CD14-positive monocyte (primary cell): ENCODE measurements around the gene SLC9A9. TPM values are rescaled to one million over a fixed set of nuclear protein-coding genes. Genes with fewer than 3 reads are reported as not detected.

ENCODE experiments used
- DNase-seq, 3 donors: peaks; one replicate each; pipeline ENCODE4 v3.0.0-alpha.2; 2011 to 2022
- H2AFZ ChIP-seq: 2 replicates; pipeline ENCODE4 v1.6.0; 2012; ENCODE audit warnings: mild to moderate bottlenecking, low read depth, low read length, inconsistent platforms; ENCODE audit not compliant: insufficient read depth, poor library complexity, severe bottlenecking
- H3K27ac ChIP-seq, 2 donors: 1 replicate in 1 of 2; 2 replicates in 1 of 2; pipeline ENCODE4 v1.5.1; 2012 to 2013; ENCODE audit warnings: low read length in 2 of 2, control low read depth in 1 of 2, inconsistent platforms in 1 of 2, low read depth in 1 of 2, mild to moderate bottlenecking in 1 of 2
- H3K27me3 ChIP-seq, 2 donors: one replicate each; pipeline versions ENCODE4 v1.6.0 to v1.6.1; 2011 to 2013; ENCODE audit warnings: low read length in 2 of 2; ENCODE audit not compliant: control insufficient read depth in 2 of 2, insufficient read depth in 2 of 2
- H3K36me3 ChIP-seq, 2 donors: replicated peaks in 1 of 2; 1 replicate in 1 of 2; 2 replicates in 1 of 2; pipeline versions ENCODE4 v1.5.1 to v1.6.1; 2012 to 2013; ENCODE audit warnings: low read length in 2 of 2, control low read depth in 1 of 2, inconsistent platforms in 1 of 2, mild to moderate bottlenecking in 1 of 2; ENCODE audit not compliant: insufficient read depth in 2 of 2, control insufficient read depth in 1 of 2
- H3K4me1 ChIP-seq, 2 donors: 1 replicate in 1 of 2; 2 replicates in 1 of 2; pipeline versions ENCODE4 v1.5.1 to v1.6.1; 2012 to 2013; ENCODE audit warnings: low read length in 2 of 2, control low read depth in 1 of 2, inconsistent platforms in 1 of 2, mild to moderate bottlenecking in 1 of 2, moderate library complexity in 1 of 2; ENCODE audit not compliant: insufficient read depth in 2 of 2, control insufficient read depth in 1 of 2
- H3K4me2 ChIP-seq: replicated peaks from 2 replicates; pipeline ENCODE3; 2012; ENCODE audit warnings: low read length, moderate library complexity, mild to moderate bottlenecking; ENCODE audit not compliant: poor library complexity, severe bottlenecking; ENCODE audit errors: extremely low read depth
- H3K4me3 ChIP-seq, 3 experiments: fragments of 200-600 bp in 1 of 3; sonication (generic) in 1 of 3; replicated peaks in 1 of 3; 1 replicate in 2 of 3; 2 replicates in 1 of 3; pipeline ENCODE4 v1.5.1; 2011 to 2013; ENCODE audit warnings: low read length in 3 of 3, mild to moderate bottlenecking in 3 of 3, control low read depth in 2 of 3, low read depth in 2 of 3, inconsistent platforms in 1 of 3, moderate library complexity in 1 of 3
- H3K79me2 ChIP-seq: 2 replicates; pipeline ENCODE4 v1.6.0; 2012; ENCODE audit warnings: mild to moderate bottlenecking, control low read depth, inconsistent platforms, low read length, moderate library complexity; ENCODE audit not compliant: insufficient read depth
- H3K9ac ChIP-seq: 2 replicates; pipeline ENCODE4 v1.6.0; 2017; ENCODE audit warnings: low read length, mild to moderate bottlenecking; ENCODE audit not compliant: insufficient read depth, poor library complexity, severe bottlenecking
- H3K9me3 ChIP-seq, 2 donors: replicated peaks in 1 of 2; 1 replicate in 1 of 2; 2 replicates in 1 of 2; pipeline versions ENCODE4 v1.5.1 to v1.6.1; 2012 to 2013; ENCODE audit warnings: low read length in 2 of 2, control low read depth in 1 of 2; ENCODE audit not compliant: control insufficient read depth in 1 of 2, insufficient read depth in 1 of 2
- H4K20me1 ChIP-seq: 2 replicates; pipeline ENCODE4 v1.6.0; 2012; ENCODE audit warnings: mild to moderate bottlenecking, low read length, control low read depth, moderate library complexity; ENCODE audit not compliant: insufficient read depth
- H3K27ac Mint-ChIP-seq, 7 donors: one replicate each; pipeline ENCODE4 v1.8.0; 2020; ENCODE audit warnings: mild to moderate bottlenecking in 7 of 7, mixed read lengths in 7 of 7, moderate library complexity in 6 of 7, inconsistent platforms in 2 of 7
- H3K27me3 Mint-ChIP-seq, 3 donors: one replicate each; pipeline ENCODE4 v1.8.0; 2021 to 2022; ENCODE audit warnings: low read depth in 3 of 3, mild to moderate bottlenecking in 3 of 3, mixed read lengths in 3 of 3, moderate library complexity in 3 of 3, inconsistent platforms in 1 of 3
- H3K36me3 Mint-ChIP-seq, 2 donors: one replicate each; pipeline ENCODE4 v1.8.0; 2020; ENCODE audit warnings: mixed read lengths in 2 of 2, inconsistent platforms in 1 of 2, mild to moderate bottlenecking in 1 of 2
- H3K4me1 Mint-ChIP-seq: one replicate; pipeline ENCODE4 v1.8.0; 2020; ENCODE audit warnings: mild to moderate bottlenecking, mixed read lengths
- H3K4me3 Mint-ChIP-seq, 2 donors: one replicate each; pipeline ENCODE4 v1.8.0; 2020; ENCODE audit warnings: mild to moderate bottlenecking in 2 of 2, mixed read lengths in 2 of 2, moderate library complexity in 1 of 2
- H3K9me3 Mint-ChIP-seq, 7 donors: one replicate each; pipeline ENCODE4 v1.8.0; 2020 to 2022; ENCODE audit warnings: mixed read lengths in 7 of 7, mild to moderate bottlenecking in 6 of 7, moderate library complexity in 6 of 7, inconsistent platforms in 2 of 7
- CTCF ChIP-seq: fragments of 200-600 bp; IDR thresholded peaks from one replicate; pipeline ENCODE4 v1.8.0; 2022; ENCODE audit warnings: antibody characterized with exemption, mild to moderate bottlenecking
- whole genome bisulfite sequencing: methylation state at CpG from one replicate; pipeline ENCODE4 v1.1.5; 2013; ENCODE audit warnings: missing lambda C conversion rate; ENCODE audit not compliant: insufficient coverage; 5-methylcytosine and 5-hydroxymethylcytosine counted together
- intact Hi-C, 2 donors: fragments of 100-400 bp; cut with micrococcal nuclease; formaldehyde crosslinking; loops; one replicate each; pipeline versions ENCODE4 v1.15.0 to v1.15.1; 2023
- polyA plus RNA-seq, 3 donors: library from polyadenylated mRNA; depleted of rRNA in 1 of 3; unstranded in 2 of 3; stranded (reverse) in 1 of 3; fragments of 300-500 nt in 2 of 3; fragments of >200 nt in 1 of 3; fragmentation: Illumina TruSeq in 2 of 3; gene quantifications; 1 replicate in 2 of 3; 2 replicates in 1 of 3; pipeline ENCODE4 v1.2.3, GENCODE V29; 2012 to 2021

Gene SLC9A9
- polyA plus RNA-seq, 3 donors, result 14.1 to 32.8 (median 27.0) TPM

- H3K27me3 ChIP-seq, result no peaks in the 10 kb centered on the region
- no peaks in the 10 kb centered on the region for H3K79me2 ChIP-seq
- H3K4me3 Mint-ChIP-seq, result no peak overlapping the region
- no peaks in the 10 kb centered on the region for H4K20me1 ChIP-seq
- WGBS, result 93% methylated on average over 4 of the region's 9 CpGs
- peaks cover 0 to 7% of the 10 kb centered on the region in 2 donors for H3K36me3 Mint-ChIP-seq
- no peak for TF ChIP-seq CTCF
- no peak overlapping the region for H3K4me3 ChIP-seq
- no peak for DNase-seq
- peak overlapping the region in 1 of 7 donors; percentile 44 for H3K27ac Mint-ChIP-seq
- H3K27me3 Mint-ChIP-seq, result no peaks in the 10 kb centered on the region
- H2AFZ ChIP-seq, result no peak overlapping the region
- peaks cover 4% of the 10 kb centered on the region for H3K4me1 Mint-ChIP-seq
- H3K36me3 ChIP-seq, result no peaks in the 10 kb centered on the region
- no peak overlapping the region for H3K9ac ChIP-seq
- intact Hi-C loops, result no loop called here
- H3K27ac ChIP-seq, result no peak overlapping the region
- H3K4me2 ChIP-seq, result no peak overlapping the region
- no peaks in the 10 kb centered on the region for H3K9me3 ChIP-seq
- no peaks in the 10 kb centered on the region for H3K4me1 ChIP-seq
- H3K9me3 Mint-ChIP-seq, result peaks cover 0 to 3% (median 0%) of the 10 kb centered on the region in 7 donors
Observed at GRCh38 chr3:143314251-143315093, 533.8 kb downstream of the SLC9A9 start.

- no peaks in the 10 kb centered on the region for H4K20me1 ChIP-seq
- peaks cover 0 to 7% of the 10 kb centered on the region in 2 donors for H3K36me3 Mint-ChIP-seq
- H3K36me3 ChIP-seq, result no peaks in the 10 kb centered on the region
- no peaks in the 10 kb centered on the region for H3K79me2 ChIP-seq
- no peak overlapping the region for H3K9ac ChIP-seq
- H3K9me3 ChIP-seq, result no peaks in the 10 kb centered on the region
- no peak for DNase-seq
- H3K4me1 ChIP-seq, result no peaks in the 10 kb centered on the region
- H3K9me3 Mint-ChIP-seq, result peaks cover 0 to 3% (median 0%) of the 10 kb centered on the region in 7 donors
- no peak overlapping the region for H3K4me3 ChIP-seq
- H3K27me3 ChIP-seq, result no peaks in the 10 kb centered on the region
- WGBS, result no CpG with 5 or more reads among the region's 2 CpGs
- no peaks in the 10 kb centered on the region for H3K27me3 Mint-ChIP-seq
- no peak overlapping the region for H3K27ac ChIP-seq
- H3K4me1 Mint-ChIP-seq, result peaks cover 4% of the 10 kb centered on the region
- H3K4me3 Mint-ChIP-seq, result no peak overlapping the region
- H2AFZ ChIP-seq, result no peak overlapping the region
- no peak for TF ChIP-seq CTCF
- no peak overlapping the region for H3K27ac Mint-ChIP-seq
- no peak overlapping the region for H3K4me2 ChIP-seq
- intact Hi-C loops, result no loop called here
Observed at GRCh38 chr3:143313893-143314188, 534.4 kb downstream of the SLC9A9 start.
